ENCODE measurements around the gene VEGFA. TPM values are rescaled to one million over a fixed set of nuclear protein-coding genes. Genes with fewer than 3 reads are reported as not detected.
A peak's percentile ranks its signal among the peaks of the same experiment; 100 is the strongest.

VEGFA gene
- total RNA-seq, 1 experiment from 2014 or later, result 112 TPM

DNA sequence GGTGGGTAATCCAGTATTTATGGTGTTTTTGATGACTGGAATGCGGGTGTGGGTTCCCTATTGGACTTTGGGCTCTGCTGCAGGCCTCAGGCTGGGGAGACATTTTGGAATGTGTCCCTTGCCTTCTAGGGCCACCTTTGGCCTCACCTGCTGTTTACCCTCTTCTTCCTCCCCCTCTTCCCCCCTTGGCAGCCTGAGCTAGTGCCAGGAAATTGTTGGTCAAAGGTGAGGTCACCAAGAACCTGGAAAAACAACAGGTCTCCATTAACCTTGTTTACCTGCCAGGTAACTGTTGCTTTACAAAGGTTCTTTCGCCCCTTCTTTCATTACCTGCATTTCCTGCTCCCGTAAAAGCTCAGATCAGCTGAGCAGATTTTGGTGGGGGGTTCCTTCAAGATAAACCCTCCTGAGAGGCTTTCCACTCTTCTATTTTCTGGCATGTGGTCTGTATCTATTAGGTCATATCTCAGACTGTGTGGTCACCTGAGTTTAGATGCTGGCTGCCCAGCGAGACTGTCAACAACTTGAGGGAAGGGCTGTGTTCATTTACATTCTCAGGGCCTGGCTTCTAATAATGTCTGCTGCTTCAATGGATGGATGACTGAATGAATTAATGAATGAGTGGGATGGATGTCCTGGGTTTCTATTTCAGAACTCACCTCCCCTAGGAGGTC is 34.7 kb downstream of the VEGFA start:
- ChIA-PET CTCF (interaction anchor here (0.6 to 0.8 kb wide), 2 partner anchors 31 to 196 kb away, joined by 3 to 4 read pairs; no protein-coding TSS in a partner anchor), POLR2A (ENCODE audit: unreplicated experiment) (no interaction called here)
- no peak overlapping the region for H2AFZ ChIP-seq
- H3K27me3 ChIP-seq (ENCODE audit: insufficient read depth, low read depth), result no peaks in the 10 kb centered on the region
- no peaks in the 10 kb centered on the region for H3K36me3 ChIP-seq (ENCODE audit: low read depth)
- H3K4me2 ChIP-seq, result peak overlapping the region; percentile 67
- no peaks in the 10 kb centered on the region for H4K20me1 ChIP-seq (ENCODE audit: insufficient read depth)
- peak overlapping the region; percentile 73 for H3K27ac ChIP-seq
- H3K4me1 ChIP-seq (replicated peaks; ENCODE audit: insufficient read depth), result peaks cover 87% of the 10 kb centered on the region
- DNase-seq, result peak; percentile 56 to 74
- H3K9me3 ChIP-seq (ENCODE audit: insufficient read depth, low read depth), result no peaks in the 10 kb centered on the region
- H3K79me2 ChIP-seq (ENCODE audit: low read depth), result no peaks in the 10 kb centered on the region
- BruUV-seq (replicated peaks), result no TSS peak
- no peak for TF ChIP-seq EZH2 (IDR thresholded peaks at IDR 0.05; ENCODE audit: low read depth)
- TF ChIP-seq, protein P1, sequence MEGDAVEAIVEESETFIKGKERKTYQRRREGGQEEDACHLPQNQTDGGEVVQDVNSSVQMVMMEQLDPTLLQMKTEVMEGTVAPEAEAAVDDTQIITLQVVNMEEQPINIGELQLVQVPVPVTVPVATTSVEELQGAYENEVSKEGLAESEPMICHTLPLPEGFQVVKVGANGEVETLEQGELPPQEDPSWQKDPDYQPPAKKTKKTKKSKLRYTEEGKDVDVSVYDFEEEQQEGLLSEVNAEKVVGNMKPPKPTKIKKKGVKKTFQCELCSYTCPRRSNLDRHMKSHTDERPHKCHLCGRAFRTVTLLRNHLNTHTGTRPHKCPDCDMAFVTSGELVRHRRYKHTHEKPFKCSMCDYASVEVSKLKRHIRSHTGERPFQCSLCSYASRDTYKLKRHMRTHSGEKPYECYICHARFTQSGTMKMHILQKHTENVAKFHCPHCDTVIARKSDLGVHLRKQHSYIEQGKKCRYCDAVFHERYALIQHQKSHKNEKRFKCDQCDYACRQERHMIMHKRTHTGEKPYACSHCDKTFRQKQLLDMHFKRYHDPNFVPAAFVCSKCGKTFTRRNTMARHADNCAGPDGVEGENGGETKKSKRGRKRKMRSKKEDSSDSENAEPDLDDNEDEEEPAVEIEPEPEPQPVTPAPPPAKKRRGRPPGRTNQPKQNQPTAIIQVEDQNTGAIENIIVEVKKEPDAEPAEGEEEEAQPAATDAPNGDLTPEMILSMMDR (conservative IDR thresholded peaks at IDR 0.05), result no peak
- 0 out of 2 replicates have a peak overlapping the region, but pooled peaks have one; percentile 10 for H3K4me3 ChIP-seq
- peaks cover 57% of the 10 kb centered on the region for H3F3A ChIP-seq (ENCODE audit: insufficient read depth, low read depth)
- intact Hi-C loops (cut with micrococcal nuclease; ENCODE audit: unreplicated experiment), result loop anchor here (2.0 kb wide), 1 partner anchor 122 kb away; no protein-coding TSS in a partner anchor
- no peaks in the 10 kb centered on the region for H3K9me2 ChIP-seq (ENCODE audit: insufficient read depth)

DNA sequence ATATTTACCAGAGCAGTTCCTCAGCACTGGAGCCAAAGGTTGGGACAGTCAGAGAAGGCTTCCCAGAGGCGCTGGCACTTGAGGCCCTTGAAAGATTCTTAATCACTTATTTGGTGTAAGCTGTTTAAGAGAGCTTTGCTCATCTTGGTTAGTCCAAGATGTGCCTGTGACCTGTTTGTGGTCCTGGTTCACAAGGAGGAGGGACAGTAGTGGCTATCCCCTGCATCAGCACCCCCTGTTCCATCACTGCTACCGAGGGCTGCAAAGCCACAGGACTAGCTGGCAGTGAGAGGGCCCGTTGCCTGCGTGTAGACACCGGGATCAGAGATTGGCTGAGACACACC is 35.7 kb downstream of the VEGFA start:
- no TSS peak for BruUV-seq (replicated peaks)
- no peak for DNase-seq
- Histone ChIP-seq H3K79me2 (ENCODE audit: low read depth) (no peaks in the 10 kb centered on the region), H4K20me1 (ENCODE audit: insufficient read depth) (no peaks in the 10 kb centered on the region), H2AFZ (no peak overlapping the region), H3K9me2 (ENCODE audit: insufficient read depth) (no peaks in the 10 kb centered on the region), H3F3A (ENCODE audit: insufficient read depth, low read depth) (peaks cover 48% of the 10 kb centered on the region), H3K4me1 (replicated peaks; ENCODE audit: insufficient read depth) (peaks cover 77% of the 10 kb centered on the region), H3K27ac (no peak overlapping the region), H3K4me3 (no peak overlapping the region), H3K36me3 (ENCODE audit: low read depth) (no peaks in the 10 kb centered on the region), H3K4me2 (peak overlapping the region; percentile 67), H3K9me3 (ENCODE audit: insufficient read depth, low read depth) (no peaks in the 10 kb centered on the region), H3K27me3 (ENCODE audit: insufficient read depth, low read depth) (no peaks in the 10 kb centered on the region)
- ChIA-PET CTCF (no interaction called here), POLR2A (ENCODE audit: unreplicated experiment) (no interaction called here)
- intact Hi-C loops (cut with micrococcal nuclease; ENCODE audit: unreplicated experiment), result loop anchor here (2.0 kb wide), 1 partner anchor 121 kb away; no protein-coding TSS in a partner anchor
- no peak for TF ChIP-seq EZH2 (IDR thresholded peaks at IDR 0.05; ENCODE audit: low read depth)
- TF ChIP-seq, protein P1 (conservative IDR thresholded peaks at IDR 0.05), result no peak

DNA sequence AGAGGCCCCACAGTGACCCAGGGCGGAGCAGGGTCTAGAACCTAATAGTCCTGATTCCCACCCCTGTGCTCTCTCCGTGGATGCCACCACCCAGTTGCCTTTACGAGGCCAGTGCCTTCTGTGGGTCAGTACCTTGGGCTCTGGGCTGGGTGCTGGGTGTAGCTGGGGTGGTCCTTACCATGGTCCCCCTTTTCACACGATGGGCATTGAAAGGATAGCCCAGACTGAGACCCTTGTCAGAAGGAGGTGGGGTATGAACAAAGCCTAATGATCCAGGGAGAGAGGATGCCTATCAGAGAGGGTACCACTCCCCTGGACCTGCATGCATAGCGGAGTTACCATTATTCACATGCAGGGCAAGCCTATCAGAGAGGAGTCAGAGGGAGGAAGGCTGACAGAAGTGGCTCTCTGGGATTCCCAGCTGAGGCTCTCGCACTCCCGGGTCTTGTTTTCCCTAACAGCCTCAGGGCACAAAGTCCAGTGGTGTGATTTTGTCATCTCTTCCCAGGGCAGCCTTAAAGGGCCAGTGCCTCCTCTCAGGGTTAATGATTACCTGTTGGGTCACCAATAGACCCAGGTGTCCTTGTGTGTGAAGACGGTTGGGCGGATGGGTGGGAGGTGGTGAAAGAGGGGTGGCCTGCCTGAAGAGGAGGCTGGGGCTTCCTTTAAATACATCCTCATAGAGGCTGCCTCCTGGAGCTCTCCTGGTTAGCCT is 36.2 kb downstream of the VEGFA start:
- peak; percentile 52 to 71 for DNase-seq
- Histone ChIP-seq H3K4me1 (replicated peaks; ENCODE audit: insufficient read depth) (peaks cover 74% of the 10 kb centered on the region), H3K27me3 (ENCODE audit: insufficient read depth, low read depth) (no peaks in the 10 kb centered on the region), H4K20me1 (ENCODE audit: insufficient read depth) (no peaks in the 10 kb centered on the region), H3F3A (ENCODE audit: insufficient read depth, low read depth) (peaks cover 48% of the 10 kb centered on the region), H3K4me2 (peak overlapping the region; percentile 67), H2AFZ (no peak overlapping the region), H3K4me3 (no peak overlapping the region), H3K27ac (no peak overlapping the region), H3K9me2 (ENCODE audit: insufficient read depth) (no peaks in the 10 kb centered on the region), H3K79me2 (ENCODE audit: low read depth) (no peaks in the 10 kb centered on the region), H3K36me3 (ENCODE audit: low read depth) (no peaks in the 10 kb centered on the region), H3K9me3 (ENCODE audit: insufficient read depth, low read depth) (no peaks in the 10 kb centered on the region)
- TF ChIP-seq EZH2 (IDR thresholded peaks at IDR 0.05; ENCODE audit: low read depth), result no peak
- TF ChIP-seq, protein P1 (conservative IDR thresholded peaks at IDR 0.05), result no peak
- POLR2A ChIA-PET (ENCODE audit: unreplicated experiment), result no interaction called here
- CTCF ChIA-PET, result no interaction called here
- BruUV-seq (replicated peaks), result no TSS peak
- intact Hi-C loops (cut with micrococcal nuclease; ENCODE audit: unreplicated experiment), result no loop called here

Data from PC-9 (cell line).